Hepatocyte (in vitro differentiated cells): ENCODE measurements around the gene ADCY1. TPM values are rescaled to one million over a fixed set of nuclear protein-coding genes. Genes with fewer than 3 reads are reported as not detected.

ENCODE experiments used
- DNase-seq: peaks from one replicate; pipeline ENCODE4 v3.0.0-alpha.2; 2016; ENCODE audit warnings: low spot score
- H2AFZ ChIP-seq: fragments of 200-600 bp; sonication (generic); 2 replicates; pipeline ENCODE4 v1.6.0; 2016; ENCODE audit warnings: antibody characterized with exemption, mild to moderate bottlenecking
- H3K27ac ChIP-seq: fragments of 200-600 bp; sonication (generic); 2 replicates; pipeline ENCODE4 v1.5.1; 2016; ENCODE audit warnings: mild to moderate bottlenecking
- H3K27me3 ChIP-seq: fragments of 200-600 bp; sonication (generic); 2 replicates; pipeline ENCODE4 v1.6.1; 2016
- H3K36me3 ChIP-seq: fragments of 200-600 bp; sonication (generic); replicated peaks from 2 replicates; pipeline ENCODE4 v1.5.1; 2016; ENCODE audit warnings: low read depth; ENCODE audit not compliant: insufficient read depth
- H3K4me1 ChIP-seq: fragments of 200-600 bp; sonication (generic); 2 replicates; pipeline ENCODE4 v1.5.1; 2016; ENCODE audit warnings: mild to moderate bottlenecking, moderate library complexity; ENCODE audit not compliant: insufficient read depth
- H3K4me2 ChIP-seq: fragments of 200-600 bp; sonication (generic); 2 replicates; pipeline ENCODE4 v1.6.0; 2016
- H3K4me3 ChIP-seq: fragments of 200-600 bp; sonication (generic); 2 replicates; pipeline ENCODE4 v1.5.1; 2016; ENCODE audit warnings: mild to moderate bottlenecking
- H3K79me2 ChIP-seq: fragments of 200-600 bp; sonication (generic); 2 replicates; pipeline ENCODE4 v1.6.0; 2017; ENCODE audit warnings: mild to moderate bottlenecking
- H3K9me2 ChIP-seq: fragments of 200-600 bp; sonication (generic); replicated peaks from 2 replicates; pipeline ENCODE4 v1.6.0; 2017; ENCODE audit warnings: mild to moderate bottlenecking; ENCODE audit not compliant: insufficient read depth
- H3K9me3 ChIP-seq: fragments of 200-600 bp; sonication (generic); 2 replicates; pipeline ENCODE4 v1.5.1; 2016; ENCODE audit warnings: low read depth, mild to moderate bottlenecking
- H4K20me1 ChIP-seq: fragments of 200-600 bp; sonication (generic); 2 replicates; pipeline ENCODE4 v1.6.0; 2016; ENCODE audit warnings: mild to moderate bottlenecking; ENCODE audit not compliant: insufficient read depth, poor library complexity, severe bottlenecking
- CTCF ChIP-seq: fragments of 200-600 bp; sonication (generic); IDR thresholded peaks from 2 replicates; pipeline ENCODE4 v1.5.1; 2016; ENCODE audit warnings: antibody characterized with exemption, mild to moderate bottlenecking; ENCODE audit not compliant: poor library complexity
- EZH2 ChIP-seq: fragments of 200-600 bp; sonication (generic); IDR thresholded peaks from 2 replicates; pipeline ENCODE4 v1.6.1; 2016; ENCODE audit warnings: antibody characterized with exemption, mild to moderate bottlenecking, borderline replicate concordance
- EZH2phosphoT487 ChIP-seq: fragments of 200-600 bp; sonication (generic); IDR thresholded peaks from one replicate; pipeline ENCODE4 v1.6.1; 2018; ENCODE audit warnings: antibody characterized with exemption, mild to moderate bottlenecking, low read depth, moderate library complexity; ENCODE audit not compliant: unreplicated experiment, severe bottlenecking
- WGBS: methylation state at CpG from one replicate; pipeline ENCODE4 v1.1.6; 2016; ENCODE audit warnings: low lambda C conversion rate; ENCODE audit errors: missing lambda C conversion rate; 5-methylcytosine and 5-hydroxymethylcytosine counted together
- polyA plus RNA-seq: library from polyadenylated mRNA; unstranded; fragments of >200 nt; fragmentation: Nextera tagmentation; extraction: Ambion mirVana; gene quantifications from 2 replicates; pipeline ENCODE4 v1.2.1, GENCODE V29; 2016
- total RNA-seq: library from RNA; depleted of rRNA; stranded (reverse); fragments of >200 nt; gene quantifications from 2 replicates; pipeline ENCODE4 v1.2.3, GENCODE V29; 2014

Gene ADCY1
- total and polyA plus RNA-seq, 2 experiments from 2014 or later = 1.3 to 2.9 TPM

GRCh38 chr7:45624392-45624760 is 50.2 kb downstream of the ADCY1 start:
- Histone ChIP-seq H2AFZ (no peak overlapping the region), H3K79me2 (no peaks in the 10 kb centered on the region), H3K9me3 (no peaks in the 10 kb centered on the region), H4K20me1 (no peaks in the 10 kb centered on the region), H3K4me2 (peak overlapping the region; percentile 23), H3K9me2 (no peaks in the 10 kb centered on the region), H3K27ac (peak overlapping the region; percentile 84), H3K36me3 (no peaks in the 10 kb centered on the region), H3K4me1 (peaks cover 26% of the 10 kb centered on the region), H3K4me3 (no peak overlapping the region), H3K27me3 (no peaks in the 10 kb centered on the region)
- TF ChIP-seq CTCF (no peak), EZH2 (no peak), EZH2phosphoT487 (peak; percentile 52)
- peak; percentile 57 for DNase-seq

GRCh38 chr7:45625067-45625466 is 50.9 kb downstream of the ADCY1 start:
- TF ChIP-seq EZH2 = no peak
- no peak for TF ChIP-seq EZH2phosphoT487
- no peak for TF ChIP-seq CTCF

GRCh38 chr7:45625714-45626440 is 51.7 kb downstream of the ADCY1 start:
- no peaks in the 10 kb centered on the region for H3K9me2 ChIP-seq
- H3K79me2 ChIP-seq = no peaks in the 10 kb centered on the region
- WGBS = 77% methylated on average over 13 of the region's 13 CpGs
- DNase-seq = no peak
- H4K20me1 ChIP-seq = no peaks in the 10 kb centered on the region
- H3K4me1 ChIP-seq = peaks cover 26% of the 10 kb centered on the region
- H3K4me3 ChIP-seq = no peak overlapping the region
- H3K27ac ChIP-seq = no peak overlapping the region
- no peaks in the 10 kb centered on the region for H3K9me3 ChIP-seq
- no peak overlapping the region for H2AFZ ChIP-seq
- no peaks in the 10 kb centered on the region for H3K36me3 ChIP-seq
- H3K4me2 ChIP-seq = no peak overlapping the region
- no peak for TF ChIP-seq EZH2
- TF ChIP-seq EZH2phosphoT487 = no peak
- no peak for TF ChIP-seq CTCF
- no peaks in the 10 kb centered on the region for H3K27me3 ChIP-seq

More at GRCh38 chr7:45625067-45625466, 50.9 kb downstream of the ADCY1 start:
- H3K4me1 ChIP-seq = peaks cover 26% of the 10 kb centered on the region
- peak overlapping the region; percentile 84 for H3K27ac ChIP-seq
- H3K4me2 ChIP-seq = no peak overlapping the region
- H3K9me2 ChIP-seq = no peaks in the 10 kb centered on the region
- whole genome bisulfite sequencing = 95% methylated on average over 7 of the region's 7 CpGs
- peak; percentile 3 for DNase-seq
- no peaks in the 10 kb centered on the region for H3K27me3 ChIP-seq
- no peaks in the 10 kb centered on the region for H3K79me2 ChIP-seq
- H3K9me3 ChIP-seq = no peaks in the 10 kb centered on the region
- no peak overlapping the region for H2AFZ ChIP-seq
- H4K20me1 ChIP-seq = no peaks in the 10 kb centered on the region
- H3K4me3 ChIP-seq = no peak overlapping the region
- no peaks in the 10 kb centered on the region for H3K36me3 ChIP-seq
